Fibroblast of the aortic adventitia (primary cell): Measurements from ENCODE around the gene PLCG2. TPM values are rescaled to one million over a fixed set of nuclear protein-coding genes. Genes with fewer than 3 reads are reported as not detected.
A peak's percentile ranks its signal among the peaks of the same experiment; 100 is the strongest.

Experiments used
- DNase-seq: peaks from one replicate; pipeline ENCODE4 v3.0.0-alpha.2; 2010; ENCODE audit warnings: low read depth
- H3K4me3 ChIP-seq: 2 replicates; pipeline ENCODE4 v1.5.1; 2011; ENCODE audit warnings: low read depth, mild to moderate bottlenecking, control low read depth, low read length, moderate library complexity
- total RNA-seq: library from RNA; depleted of rRNA; stranded (reverse); fragments of >200 nt; gene quantifications from 2 replicates; pipeline ENCODE4 v1.2.3, GENCODE V29; 2012; ENCODE audit warnings: low replicate concordance
- TF ChIP-seq, protein P1 (sequence below): IDR thresholded peaks from 2 replicates; pipeline ENCODE4 v1.5.1; 2011; ENCODE audit warnings: mild to moderate bottlenecking, low read length, control low read depth, inconsistent platforms; ENCODE audit not compliant: insufficient read depth

Gene PLCG2
- total RNA-seq, 1 donor = 0.09 TPM

DNA sequence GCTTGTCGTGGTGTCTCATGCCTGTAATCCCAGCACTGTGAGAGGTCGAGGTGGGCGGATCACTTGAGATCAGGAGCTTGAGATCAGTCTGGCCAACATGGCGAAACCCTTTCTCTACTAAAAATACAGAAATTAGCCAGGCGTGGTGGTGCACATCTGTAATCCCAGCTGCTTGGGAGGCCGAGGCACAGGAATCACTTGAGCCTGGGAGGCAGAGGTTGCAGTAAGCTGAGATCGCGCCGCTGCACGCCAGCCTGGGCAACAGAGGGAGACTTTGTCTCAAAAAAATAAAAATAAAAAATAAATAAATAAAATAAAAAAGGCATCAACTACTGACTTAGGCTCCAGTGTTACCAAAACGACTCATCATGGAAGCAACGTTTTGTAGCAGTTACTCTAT is 115.5 kb downstream of the PLCG2 start:
- no peak for DNase-seq
- H3K4me3 ChIP-seq = no peak overlapping the region
- TF ChIP-seq, protein P1, sequence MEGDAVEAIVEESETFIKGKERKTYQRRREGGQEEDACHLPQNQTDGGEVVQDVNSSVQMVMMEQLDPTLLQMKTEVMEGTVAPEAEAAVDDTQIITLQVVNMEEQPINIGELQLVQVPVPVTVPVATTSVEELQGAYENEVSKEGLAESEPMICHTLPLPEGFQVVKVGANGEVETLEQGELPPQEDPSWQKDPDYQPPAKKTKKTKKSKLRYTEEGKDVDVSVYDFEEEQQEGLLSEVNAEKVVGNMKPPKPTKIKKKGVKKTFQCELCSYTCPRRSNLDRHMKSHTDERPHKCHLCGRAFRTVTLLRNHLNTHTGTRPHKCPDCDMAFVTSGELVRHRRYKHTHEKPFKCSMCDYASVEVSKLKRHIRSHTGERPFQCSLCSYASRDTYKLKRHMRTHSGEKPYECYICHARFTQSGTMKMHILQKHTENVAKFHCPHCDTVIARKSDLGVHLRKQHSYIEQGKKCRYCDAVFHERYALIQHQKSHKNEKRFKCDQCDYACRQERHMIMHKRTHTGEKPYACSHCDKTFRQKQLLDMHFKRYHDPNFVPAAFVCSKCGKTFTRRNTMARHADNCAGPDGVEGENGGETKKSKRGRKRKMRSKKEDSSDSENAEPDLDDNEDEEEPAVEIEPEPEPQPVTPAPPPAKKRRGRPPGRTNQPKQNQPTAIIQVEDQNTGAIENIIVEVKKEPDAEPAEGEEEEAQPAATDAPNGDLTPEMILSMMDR = no peak

DNA sequence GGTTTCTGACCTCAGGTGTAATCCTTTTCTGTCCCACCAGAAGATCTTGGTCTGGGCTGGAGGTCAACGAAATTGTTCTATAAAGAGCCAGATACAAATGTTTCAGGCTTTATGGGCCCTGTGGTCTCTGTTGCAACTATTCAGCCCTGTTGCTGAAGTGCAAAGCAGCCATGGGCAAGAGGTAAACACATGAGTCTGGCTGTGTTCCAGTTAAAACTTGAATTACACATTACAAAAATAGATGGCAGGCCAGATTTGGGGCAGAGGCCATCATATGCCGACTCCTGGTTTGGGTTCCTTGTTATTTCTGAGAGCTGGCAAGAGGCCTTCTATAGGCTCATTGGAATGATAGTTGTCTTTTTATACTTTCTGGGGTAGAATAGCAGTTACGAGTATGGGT is 117.8 kb downstream of the PLCG2 start:
- no peak overlapping the region for H3K4me3 ChIP-seq
- TF ChIP-seq, protein P1 = no peak
- DNase-seq = no peak

DNA sequence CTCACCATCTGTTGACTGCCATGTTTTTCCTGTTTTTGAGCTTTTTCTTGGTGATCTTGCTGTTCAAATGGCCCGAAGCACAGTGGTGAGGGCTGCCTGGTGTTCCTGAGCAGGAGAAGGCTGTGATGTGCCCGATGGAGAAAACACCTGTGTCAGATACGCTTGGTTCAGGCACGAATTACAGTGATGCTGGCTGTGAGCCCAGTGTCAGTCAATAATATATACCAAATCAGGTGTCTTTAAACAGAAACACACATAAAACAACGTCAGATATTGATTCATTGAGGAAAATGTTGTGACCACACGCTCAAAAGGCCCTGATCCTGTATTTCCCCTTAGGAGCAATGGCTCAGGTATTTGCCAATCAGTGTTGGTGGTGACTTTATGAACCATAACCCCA is 120.5 kb downstream of the PLCG2 start:
- H3K4me3 ChIP-seq = no peak overlapping the region
- no peak for DNase-seq
- TF ChIP-seq, protein P1 = no peak

DNA sequence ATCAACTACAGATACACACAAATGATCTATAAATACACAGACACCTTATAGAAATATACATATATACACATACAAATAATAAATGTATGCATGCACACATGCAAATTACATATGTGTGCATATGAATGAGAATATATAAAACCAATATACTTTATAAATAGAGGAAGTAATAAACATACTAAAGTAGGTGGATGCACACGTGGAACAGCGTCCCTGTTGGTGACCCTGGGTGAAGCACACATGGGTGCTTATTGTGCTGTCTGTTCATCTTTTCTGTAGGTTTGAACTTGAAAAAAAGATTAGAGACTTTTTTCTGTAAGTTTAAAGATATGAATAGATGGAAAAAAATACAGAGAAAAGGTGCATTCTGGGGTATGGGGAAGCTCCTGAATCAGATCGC is 120.9 kb downstream of the PLCG2 start:
- no peak for DNase-seq
- TF ChIP-seq, protein P1 = no peak
- H3K4me3 ChIP-seq = no peak overlapping the region

DNA sequence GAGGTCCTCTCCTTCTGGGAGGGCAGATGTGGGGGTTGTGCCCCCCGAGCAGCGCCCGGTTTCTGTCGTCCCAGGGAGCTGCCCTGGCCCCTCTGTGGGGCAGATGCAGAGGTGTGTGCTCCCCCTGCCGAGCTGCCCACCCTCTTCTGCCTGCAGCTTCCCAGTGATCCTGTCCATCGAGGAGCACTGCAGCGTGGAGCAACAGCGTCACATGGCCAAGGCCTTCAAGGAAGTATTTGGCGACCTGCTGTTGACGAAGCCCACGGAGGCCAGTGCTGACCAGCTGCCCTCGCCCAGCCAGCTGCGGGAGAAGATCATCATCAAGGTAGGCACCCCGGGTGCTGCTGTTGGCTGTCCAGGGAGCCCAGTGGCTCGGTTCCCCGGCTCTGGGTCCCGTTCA is 121.4 kb downstream of the PLCG2 start:
- TF ChIP-seq, protein P1 = no peak
- DNase-seq = no peak

DNA sequence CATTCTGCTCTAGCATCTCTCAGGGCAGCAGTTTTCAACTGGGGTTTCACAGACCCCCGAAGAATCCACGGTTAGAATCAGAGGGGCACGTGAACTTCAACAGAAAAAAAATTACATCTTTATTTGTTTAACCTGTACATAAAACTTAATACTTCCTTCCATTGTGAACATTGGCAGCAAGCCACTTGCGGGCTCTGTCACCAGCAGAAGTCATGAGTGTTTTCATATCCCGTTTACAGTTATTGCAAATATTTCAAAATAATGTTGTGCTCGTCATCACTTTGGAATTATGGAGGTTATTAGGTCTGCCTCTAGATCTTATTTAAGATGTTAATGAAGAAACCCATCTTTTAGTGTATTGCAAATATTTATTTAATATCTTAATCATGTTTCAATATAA is 122.4 kb downstream of the PLCG2 start:
- DNase-seq = peak; percentile 8
- TF ChIP-seq, protein P1 = no peak
- no peak overlapping the region for H3K4me3 ChIP-seq

More for the DNA sequence above, 121.4 kb downstream of the PLCG2 start:
- H3K4me3 ChIP-seq = no peak overlapping the region

DNA sequence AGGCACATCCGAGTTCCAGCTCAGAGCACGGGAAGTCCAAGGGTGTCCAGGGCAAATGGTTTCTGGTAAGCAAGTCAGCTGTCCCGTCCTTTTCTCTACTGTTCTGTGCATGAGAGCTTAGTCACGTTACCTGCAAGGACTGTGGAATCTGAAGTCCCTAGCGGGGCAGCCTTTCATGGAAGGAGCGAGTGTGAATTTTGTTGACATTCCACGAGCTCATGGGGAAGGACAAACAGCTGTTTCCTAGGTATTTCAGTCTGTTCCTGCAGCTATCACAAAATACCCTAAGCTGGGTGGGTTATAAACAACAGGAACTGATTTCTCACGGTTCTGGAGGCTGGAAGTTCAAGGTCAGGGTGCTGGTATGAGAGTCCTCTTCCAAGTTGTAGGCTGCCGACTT is 122.9 kb downstream of the PLCG2 start:
- TF ChIP-seq, protein P1 = no peak
- H3K4me3 ChIP-seq = no peak overlapping the region
- no peak for DNase-seq
